Endothelial cell of hepatic sinusoid (primary cell): Measurements from ENCODE around the gene OR13A1.
"Not testable (repeated sequence)": the region's sequence is repeated elsewhere in the genome, so short reads cannot be mapped to it uniquely, and the experiment has no call there.

Source experiments
- in situ Hi-C: cut with HindIII; loops from 2 replicates; pipeline ENCODE4 v1.10.0; 2017; ENCODE audit warnings: low sequenced_read_pairs

The OR13A1 gene

DNA sequence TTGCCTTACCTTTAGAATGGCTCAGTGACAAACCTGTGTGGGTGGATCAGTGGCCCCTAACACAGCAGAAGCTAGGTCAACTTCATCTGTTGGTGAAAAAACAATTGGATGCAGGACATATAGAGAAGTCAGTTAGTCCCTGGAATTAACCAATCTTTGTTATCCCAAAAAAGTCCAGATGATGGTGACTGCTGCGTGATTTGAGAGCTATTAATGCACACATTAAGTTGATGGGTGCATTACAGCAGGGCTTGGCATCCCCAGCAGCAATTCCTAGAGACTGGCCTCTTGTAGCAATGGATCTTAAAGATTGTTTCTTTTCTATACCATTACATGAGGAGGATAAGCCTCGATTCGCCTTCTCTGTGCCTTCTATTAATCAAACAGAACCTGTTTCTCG is 33.3 kb downstream of the OR13A1 start:
- in situ Hi-C loops = no loop called here

DNA sequence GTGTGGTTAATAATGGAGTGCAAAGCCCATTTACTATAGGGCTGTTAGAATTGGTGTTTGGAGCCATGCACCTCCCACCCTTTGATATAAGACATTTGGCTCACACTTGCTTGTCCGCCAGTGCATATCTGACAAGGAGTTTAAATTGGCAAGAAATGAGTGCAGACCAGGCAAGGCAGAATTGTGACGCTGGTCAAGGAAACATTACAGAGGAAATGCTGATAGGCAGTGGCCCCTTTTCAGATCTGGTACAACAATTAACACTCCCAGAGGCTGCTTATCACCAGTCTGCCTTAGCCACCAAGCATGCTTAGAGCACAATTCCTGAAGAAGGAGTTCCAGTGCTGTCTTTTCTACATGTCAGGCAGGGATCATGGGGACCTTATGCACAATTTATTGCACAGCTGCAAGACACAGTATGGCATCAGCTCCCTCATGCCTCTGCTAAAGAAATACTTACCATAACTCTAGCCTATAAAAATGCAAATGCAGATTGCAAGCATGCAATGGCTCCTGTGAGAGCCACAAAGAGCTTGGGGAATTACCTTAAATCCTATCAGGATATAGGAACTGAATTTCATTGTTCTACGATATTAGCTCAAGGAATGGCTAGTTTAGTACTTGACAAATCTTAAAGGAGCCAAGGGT is 35.2 kb downstream of the OR13A1 start:
- in situ Hi-C loops = no loop called here

DNA sequence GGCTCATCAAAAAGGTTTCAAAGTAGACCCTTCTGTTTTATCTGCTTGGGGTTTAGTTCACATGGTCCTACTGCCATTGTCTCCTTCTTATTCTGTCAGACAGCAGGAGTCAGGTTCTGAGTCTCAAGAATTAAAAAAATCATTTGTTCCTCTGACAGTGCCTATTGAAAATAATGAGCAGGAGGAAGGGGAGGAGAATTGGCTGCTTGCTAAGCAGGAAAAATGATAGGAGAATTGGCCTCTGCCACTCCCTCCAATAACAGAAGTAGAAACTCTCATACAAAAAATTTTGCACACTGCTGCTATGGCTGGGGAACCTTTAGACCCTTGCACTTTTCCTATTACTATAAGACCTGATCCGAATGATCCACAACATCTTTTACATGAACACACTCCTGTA is 35.7 kb downstream of the OR13A1 start:
- in situ Hi-C loops = no loop called here

DNA sequence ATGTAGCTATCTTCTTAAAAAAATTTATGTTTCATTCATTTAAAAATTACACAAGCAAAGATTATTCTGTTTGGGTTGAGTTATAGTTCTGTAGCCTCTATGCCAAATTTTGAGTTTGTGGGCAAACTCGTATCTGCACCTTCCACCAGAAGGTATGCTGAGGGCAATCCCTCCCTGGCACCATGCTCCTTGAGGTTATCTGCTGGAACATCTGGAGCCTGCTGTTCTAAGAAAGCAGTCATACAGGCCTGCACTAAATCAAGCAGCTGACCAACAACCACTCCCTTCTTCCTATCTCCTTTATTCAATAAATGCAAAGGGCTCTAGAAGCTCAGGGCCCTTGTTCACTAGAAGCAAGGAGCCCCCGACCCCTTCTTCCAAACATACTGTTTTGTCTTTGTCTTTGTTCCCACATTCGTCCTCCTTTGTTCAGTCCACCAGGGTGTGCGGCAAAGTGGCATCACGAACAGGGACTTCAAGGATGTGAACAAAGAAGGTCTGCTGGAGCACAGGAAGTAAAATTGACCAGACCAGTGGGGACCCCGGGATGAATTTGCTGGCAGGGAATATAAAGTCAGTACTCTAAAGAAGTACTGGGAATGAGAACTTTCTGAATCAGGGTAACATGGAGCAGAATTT is 36.4 kb downstream of the OR13A1 start:
- in situ Hi-C loops = no loop called here

DNA sequence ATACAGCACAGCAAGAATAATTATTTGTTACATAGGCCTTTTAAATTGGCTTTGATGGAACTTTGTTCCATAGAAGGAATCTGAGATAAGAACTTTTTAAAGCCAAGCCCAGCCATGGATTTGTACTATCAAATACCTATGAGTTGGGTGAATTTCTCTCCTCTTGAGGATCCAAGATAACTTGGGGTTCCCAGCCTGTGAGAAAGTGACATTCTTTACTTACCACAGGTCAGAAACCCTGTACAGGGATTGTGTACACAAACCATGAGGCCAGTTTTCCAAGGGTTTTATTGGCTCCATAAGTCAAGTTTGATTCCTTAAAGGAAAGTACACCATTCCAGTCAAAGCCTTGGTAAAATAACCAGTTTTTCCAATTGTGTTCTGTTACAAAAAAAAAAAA is 39.3 kb downstream of the OR13A1 start:
- in situ Hi-C loops = not testable (repeated sequence)

DNA sequence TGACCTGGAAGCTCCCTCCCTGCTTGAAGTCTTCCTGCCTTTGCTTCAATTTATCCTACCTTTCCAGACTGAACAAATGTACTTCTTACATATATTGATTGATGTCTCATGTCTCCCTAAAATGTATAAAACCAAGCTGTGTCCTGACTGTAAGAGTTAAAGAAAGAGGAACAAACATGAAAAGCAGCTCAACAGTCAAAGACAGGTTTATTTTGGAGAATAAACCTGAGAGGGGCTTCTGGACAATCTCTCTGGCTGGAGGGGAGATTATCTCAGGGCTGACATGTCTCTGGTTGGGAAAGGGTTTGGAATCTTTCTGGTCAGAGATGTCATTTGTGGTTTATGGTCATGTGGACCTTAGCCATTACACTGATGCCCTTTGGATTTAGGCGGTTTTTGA is 41.0 kb downstream of the OR13A1 start:
- in situ Hi-C loops = no loop called here

DNA sequence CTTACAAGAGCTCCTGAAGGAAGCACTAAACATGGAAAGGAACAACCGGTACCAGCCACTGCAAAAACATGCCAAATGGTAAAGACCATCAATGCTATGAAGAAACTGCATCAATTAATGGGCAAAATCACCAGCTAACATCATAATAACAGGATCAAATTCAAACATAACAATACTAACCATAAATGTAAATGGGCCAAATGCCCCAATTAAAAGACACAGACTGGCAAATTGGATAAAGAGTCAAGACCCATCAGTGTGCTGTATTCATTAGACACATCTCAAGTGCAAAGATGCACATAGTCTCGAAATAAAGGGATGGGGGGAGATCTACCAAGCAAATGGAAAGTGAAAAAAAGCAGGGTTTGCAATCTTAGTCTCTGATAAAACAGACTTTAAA is 47.6 kb downstream of the OR13A1 start:
- in situ Hi-C loops = not testable (repeated sequence)

DNA sequence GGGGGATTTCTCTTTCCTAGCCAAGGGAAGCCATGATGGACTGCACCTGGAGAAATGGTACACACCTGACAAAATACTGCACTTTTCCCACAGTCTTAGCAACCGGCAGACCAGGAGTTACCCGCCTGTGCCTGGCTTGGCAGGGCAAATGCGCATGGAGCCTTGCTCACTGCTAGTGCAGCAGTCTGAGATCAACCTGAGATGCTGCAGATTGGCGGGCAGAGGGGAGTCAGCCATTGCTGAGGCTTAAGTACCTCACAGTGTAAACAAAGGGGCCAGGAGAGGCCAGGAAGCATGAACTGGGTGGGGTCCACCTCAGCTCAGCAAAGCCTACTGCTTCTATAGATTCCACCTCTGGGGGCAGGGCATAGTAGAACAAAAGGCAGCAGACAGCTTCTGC is 49.4 kb downstream of the OR13A1 start:
- in situ Hi-C loops = no loop called here

DNA sequence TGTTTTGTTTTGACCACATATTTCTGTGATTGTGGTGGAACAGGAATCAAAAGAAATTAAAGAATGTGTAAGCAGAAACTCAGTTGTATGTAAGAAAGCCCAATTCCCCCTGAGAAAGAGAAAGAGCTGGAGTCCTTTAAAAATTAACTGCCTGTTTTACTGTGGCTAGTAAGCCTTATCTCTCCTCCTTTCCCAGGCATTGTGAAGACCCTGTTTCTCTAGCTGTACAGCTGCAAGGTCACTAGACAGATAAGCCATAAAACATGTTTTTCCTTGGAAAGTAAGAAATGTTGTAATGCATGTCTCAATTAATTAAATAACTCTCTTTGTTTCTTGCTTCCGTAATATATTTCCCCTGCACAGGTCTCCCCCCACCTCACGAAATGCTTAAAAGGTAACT is 53.5 kb downstream of the OR13A1 start:
- in situ Hi-C loops = no loop called here

DNA sequence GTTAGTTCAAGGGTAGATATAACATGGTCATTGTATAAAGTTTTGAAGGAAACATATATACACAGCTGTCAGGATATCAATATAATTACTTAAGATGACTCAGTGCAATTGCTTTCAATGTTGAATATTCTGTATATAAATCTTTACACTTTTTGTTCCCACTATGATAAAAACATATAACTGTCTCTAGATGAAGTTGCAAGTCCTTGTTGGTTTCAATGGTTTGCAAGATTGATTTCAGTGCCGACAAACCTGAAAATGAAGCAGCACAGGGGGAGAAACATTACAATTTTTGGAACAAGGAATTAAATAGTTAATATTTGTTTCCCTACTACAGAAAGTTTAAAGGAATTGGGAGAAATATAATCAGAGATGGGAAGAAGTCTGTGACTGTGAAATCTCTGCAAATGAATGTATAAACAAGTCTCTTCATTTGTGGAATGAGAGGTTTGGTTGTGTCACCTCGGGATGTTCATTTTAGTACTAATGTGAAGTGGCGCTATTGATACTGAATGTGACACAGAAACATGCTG is 54.1 kb downstream of the OR13A1 start:
- in situ Hi-C loops = no loop called here

DNA sequence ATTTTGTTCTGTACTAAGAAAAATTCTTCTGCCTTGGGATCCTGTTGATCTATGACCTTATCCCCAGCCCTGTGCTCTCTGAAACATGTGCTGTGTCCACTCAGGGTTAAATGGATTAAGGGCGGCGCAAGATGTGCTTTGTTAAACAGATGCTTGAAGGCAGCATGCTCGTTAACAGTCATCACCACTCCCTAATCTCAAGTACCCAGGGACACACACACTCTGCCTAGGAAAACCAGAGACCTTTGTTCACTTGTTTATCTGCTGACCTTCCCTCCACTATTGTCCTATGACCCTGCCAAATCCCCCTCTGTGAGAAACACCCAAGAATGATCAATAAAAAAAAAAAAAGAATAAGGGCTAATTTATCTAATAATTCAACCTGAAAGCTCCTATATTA is 54.8 kb downstream of the OR13A1 start:
- in situ Hi-C loops = not testable (repeated sequence)

DNA sequence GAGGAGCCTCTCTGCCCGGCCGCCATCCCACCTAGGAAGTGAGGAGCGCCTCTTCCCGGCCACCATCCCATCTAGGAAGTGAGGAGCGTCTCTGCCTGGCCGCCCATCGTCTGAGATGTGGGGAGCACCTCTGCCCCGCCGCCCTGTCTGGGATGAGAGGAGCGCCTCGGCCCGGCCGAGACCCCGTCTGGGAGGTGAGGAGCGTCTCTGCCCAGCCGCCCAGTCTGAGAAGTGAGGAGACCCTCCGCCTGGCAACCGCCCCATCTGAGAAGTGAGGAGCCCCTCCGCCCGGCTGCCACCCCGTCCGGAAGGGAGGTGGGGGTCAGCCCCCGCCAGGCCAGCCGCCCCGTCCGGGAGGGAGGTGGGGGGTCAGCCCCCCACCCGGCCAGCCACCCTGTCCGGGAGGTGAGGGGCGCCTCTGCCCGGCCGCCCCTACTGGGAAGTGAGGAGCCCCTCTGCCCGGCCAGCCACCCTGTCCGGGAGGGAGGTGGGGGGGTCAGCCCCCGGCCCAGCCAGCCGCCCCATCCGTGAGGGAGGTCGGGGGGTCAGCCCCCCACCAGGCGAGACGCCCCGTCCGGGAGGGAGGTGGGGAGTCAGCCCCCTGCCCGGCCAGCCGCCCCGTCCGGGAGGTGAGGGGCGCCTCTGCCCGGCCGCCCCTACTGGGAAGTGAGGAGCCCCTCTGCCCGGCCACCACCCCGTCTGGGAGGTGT is 55.5 kb downstream of the OR13A1 start:
- in situ Hi-C loops = not testable (repeated sequence)

DNA sequence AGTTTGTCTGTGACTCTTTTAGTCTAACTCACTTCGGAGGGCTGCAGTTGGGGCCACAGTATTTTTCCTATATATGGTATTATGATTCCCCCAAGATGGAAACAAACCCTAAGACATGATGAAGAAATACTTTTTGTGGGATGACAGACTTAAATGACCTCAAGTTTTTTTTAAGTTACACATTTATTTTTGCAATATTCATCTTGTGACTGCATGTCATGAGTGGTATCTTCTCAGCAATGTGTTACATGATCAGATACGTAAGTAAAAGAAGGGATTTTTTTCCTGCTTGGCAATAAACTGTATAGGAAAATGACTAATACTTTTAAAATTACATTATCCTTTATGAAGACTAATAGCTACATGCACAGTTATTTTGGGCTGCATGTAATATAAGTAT is 57.8 kb downstream of the OR13A1 start:
- in situ Hi-C loops = no loop called here

DNA sequence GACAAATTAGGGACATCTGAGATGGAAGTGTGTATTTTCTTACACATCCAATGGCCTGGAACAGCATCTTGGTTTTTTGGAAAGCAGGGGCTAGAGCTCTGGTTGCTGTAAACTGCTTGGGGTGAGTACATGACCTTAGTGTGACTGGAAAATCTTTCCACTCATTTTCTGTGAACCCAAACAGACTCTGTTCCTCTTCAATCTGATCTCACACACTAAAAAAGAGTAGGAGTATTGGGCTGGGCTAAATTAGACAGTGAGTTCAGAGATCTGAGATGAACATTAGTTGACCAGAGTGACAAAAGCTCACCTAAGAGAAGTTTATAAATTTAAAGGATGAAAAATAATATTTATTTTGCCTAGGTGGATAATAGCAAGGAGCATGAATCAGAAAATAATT is 59.2 kb downstream of the OR13A1 start:
- in situ Hi-C loops = no loop called here

DNA sequence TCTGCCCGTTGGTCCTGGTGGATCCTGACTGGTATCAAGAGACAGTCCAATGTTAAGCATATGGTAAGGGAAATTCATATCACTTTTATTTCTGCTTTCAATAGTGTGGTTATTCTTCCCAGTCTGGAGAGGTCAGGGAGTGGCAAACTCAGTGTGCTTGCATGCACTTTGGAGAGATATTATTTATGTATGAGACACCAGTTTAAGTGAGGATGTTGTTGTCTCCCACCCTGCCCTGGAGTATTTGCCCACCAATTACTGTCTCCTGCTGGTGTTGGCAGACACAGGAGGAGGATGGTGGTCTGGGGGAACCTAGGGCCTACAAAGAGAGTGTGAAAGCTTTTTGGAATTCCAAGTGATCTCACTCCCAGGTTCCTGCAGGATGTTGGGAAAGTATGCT is 59.7 kb downstream of the OR13A1 start:
- in situ Hi-C loops = no loop called here

DNA sequence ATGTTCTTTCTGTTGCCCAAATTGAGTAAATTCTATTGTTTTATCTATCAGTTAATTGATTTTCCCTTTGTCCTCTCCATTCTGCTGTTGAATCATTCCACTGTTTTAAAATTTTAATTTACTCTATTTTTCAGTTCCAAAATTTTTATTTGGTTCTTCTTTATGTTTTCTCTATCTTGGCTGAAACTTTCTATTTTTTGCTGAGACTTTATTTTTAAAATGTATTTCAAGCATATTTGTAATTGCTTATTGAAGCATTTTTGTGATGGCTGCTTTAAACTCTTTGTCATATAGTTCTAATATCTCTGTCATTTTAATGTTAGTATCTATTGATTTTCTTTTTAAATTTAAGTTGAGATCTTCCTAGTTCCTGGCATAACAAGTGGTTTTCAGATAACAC is 60.5 kb downstream of the OR13A1 start:
- in situ Hi-C loops = no loop called here

DNA sequence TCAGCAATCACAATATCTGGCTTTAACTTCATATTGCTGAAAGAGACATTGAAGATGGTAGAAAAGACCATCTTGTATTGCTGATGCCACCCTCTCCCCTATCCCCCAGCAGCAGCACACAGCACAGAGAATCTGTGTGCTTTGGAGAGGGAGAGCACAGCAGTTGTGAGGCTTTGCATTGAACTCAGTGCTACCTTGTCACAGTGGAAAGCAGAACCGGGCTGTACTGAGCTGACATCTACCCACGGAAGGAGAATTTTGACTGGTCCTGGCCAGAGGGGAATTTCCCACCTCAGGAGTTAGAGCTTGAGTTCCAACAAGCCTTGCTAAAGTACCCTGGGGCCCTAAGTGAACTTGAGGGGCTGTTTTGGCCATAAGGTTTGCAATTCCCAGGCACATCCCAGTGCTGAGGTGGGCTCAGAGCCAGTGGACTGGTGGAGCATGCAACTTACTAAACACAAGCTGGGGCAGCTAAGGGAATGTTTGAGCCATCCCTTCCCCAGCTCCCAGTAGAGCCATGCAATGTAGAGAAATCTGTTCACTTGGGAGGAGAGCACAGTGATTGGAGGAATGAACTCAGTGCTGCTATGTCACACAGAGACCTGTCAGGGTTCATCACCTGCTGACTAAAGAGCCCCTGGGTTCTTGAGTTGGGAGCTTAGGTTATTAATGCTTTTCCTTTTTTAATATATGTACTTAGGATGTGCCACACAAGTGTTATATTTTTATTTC is 62.1 kb downstream of the OR13A1 start:
- in situ Hi-C loops = no loop called here
